NCI-H446 (cell line): ENCODE measurements around the gene DCLK2.

ENCODE experiments used
- DNase-seq, 2 experiments: peaks; one replicate each; lab custom pipeline; 2025; lab: John Stamatoyannopoulos, UW

The DCLK2 gene

GRCh38 chr4:150209140-150209829 lies 131.0 kb downstream of the DCLK2 start:
- DNase-seq = peak; percentile 21 to 51

DNA sequence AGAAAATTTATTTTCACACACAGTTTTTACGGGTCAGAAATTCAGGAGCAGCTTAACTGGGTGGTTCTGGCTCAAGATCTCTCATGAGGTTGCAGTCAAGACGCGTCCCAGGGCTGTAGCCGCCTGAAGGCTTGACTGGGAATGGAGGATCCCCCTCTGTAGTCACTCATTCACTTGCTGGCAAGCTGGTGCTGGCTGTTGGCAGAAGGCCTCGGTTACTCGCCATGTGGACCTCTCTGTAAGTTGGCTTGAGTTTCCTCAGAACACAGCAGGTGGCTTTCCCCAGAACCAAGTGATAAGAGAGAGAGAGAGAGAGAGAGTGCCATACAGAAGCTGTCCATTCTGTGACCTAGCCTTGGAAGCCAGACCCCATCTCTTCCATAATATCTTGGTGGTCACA lies 132.8 kb downstream of the DCLK2 start:
- peak; percentile 80 to 93 for DNase-seq

GRCh38 chr4:150211799-150212445 lies 133.7 kb downstream of the DCLK2 start:
- no peak for DNase-seq

DNA sequence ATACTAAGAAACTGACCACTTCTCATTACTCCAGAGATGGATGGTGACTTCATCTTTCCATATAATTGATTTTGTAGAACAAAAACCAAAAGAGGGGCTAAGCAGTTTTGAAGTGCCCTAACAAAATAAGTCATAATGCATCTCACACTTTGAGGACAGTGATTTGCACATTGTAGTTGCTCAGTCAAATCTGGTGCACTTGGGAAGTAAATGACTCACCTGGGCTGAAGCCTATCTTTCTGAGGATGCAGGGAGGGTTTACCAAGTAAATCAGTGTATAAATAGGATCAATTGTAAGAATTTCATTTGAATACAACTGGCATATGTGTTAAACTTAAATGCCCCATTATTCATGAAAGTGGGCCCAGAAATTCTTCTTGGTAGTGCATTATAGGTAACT lies 134.2 kb downstream of the DCLK2 start:
- no peak for DNase-seq

- DNase-seq = no peak
These were observed 134.7 kb downstream of the DCLK2 start for GRCh38 chr4:150212927-150213326.

DNA sequence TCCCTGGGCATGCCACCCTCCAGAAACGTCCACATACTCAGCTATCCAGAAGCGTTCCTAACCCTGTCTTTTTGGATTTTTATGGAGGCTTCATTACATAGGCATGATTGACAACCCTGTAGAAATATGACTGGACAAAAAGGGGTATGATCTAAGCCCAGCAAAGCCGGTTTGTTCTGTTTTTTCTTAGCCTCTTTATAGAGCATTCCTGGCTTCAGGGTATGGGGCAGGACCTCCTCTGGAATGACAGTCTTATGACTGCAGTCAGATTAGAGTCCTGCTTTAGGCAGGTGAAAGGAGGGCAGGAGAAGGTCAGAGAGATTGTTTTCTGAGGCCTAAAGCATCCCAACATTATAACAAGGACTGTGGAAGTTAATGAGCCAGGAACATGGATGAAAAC lies 137.4 kb downstream of the DCLK2 start:
- DNase-seq = no peak

DNA sequence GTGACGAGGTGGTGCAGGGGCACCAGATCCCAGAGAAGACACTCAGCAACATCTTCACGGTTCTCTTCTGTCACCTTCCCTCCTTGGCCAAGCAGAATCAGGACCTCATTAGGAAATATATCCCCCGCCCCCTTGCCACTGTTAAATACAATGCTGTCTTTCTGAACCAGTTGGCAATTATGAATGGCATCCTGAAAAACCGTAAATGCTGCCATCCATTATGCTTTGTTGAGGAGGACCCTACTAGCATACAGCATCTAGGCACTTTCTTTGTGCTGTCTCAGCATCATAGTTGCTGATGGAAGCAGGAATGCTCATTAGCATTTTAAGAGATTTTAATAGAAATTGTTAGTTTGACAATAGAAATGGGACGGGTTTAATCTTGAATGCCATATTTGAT lies 138.5 kb downstream of the DCLK2 start:
- DNase-seq = no peak

GRCh38 chr4:150217192-150217591 lies 138.9 kb downstream of the DCLK2 start:
- peak in 1 of 2 experiments; percentile 39 for DNase-seq

GRCh38 chr4:150217808-150218207 lies 139.6 kb downstream of the DCLK2 start:
- DNase-seq = no peak

DNA sequence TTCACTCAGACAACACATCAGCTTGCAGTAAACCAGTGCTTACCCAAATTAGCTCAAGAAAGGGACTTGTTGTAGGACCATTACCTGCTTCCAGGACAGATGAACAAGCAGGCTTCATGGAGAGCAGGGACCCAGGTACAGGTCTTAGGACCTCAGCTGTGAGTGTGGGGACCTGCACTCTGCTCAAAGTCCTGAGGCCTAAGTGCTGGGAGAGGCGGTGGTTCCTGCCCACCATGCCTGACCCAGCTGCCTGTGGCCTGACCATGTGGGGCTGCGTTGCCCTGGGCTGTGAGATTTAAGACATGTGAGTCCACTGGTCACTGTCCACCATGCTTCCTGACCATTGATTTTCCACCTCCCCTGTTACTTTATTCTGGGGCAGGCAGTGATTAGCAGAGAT lies 140.2 kb downstream of the DCLK2 start:
- DNase-seq = no peak

DNA sequence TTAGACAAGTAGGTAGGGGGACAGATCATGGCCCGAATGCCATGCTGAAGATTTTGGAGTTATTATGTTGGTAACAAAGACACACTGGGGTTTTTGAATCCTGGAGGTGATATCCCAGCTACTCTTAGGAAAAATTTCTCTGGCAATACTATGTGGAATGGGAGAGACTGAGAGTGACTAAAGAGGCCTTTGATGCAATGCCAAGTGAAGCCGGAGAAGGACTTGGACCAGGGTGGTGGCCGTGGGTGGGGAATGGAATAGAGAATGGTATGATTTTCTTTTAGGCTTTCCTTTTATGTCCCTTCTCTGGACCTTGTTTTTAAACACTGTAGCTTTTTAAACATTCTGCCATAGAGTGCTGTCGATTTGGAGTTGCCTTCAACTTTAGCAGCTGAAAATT lies 141.6 kb downstream of the DCLK2 start:
- DNase-seq = peak in 1 of 2 experiments; percentile 12

DNA sequence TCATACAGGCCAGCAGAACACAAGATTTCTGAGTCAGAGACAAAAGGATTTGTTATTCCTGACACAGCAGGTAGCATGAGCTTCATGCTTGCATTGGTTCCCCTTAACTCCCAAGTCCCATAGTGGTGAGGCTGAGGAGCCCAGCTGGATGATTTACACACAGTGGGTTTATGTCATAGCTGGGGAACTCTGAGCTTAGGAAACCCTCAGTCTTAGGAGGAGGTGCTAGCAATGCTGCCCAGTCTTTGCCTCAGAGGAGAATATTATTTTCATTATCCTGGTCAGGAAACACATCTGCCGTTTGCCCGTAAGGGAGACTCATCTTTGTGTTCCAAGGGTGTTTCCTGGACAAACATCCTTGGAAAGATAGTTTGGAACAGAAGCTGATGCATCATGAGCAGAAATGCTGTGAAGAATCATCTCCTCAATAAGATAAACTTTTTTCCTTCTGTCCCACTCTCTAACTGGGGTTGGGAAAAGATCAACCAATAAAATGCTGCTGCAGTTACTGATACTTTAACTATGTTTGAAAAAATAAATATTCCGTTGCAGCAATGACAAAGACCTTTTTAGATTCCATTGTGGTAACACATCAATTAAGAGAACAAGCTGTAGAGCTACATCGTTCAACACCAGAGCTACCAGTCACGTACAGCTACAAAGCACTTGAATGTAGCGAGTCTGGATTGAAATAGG lies 146.8 kb downstream of the DCLK2 start:
- DNase-seq = no peak

GRCh38 chr4:150229520-150229919 lies 151.3 kb downstream of the DCLK2 start:
- DNase-seq = peak; percentile 66 to 69

DNA sequence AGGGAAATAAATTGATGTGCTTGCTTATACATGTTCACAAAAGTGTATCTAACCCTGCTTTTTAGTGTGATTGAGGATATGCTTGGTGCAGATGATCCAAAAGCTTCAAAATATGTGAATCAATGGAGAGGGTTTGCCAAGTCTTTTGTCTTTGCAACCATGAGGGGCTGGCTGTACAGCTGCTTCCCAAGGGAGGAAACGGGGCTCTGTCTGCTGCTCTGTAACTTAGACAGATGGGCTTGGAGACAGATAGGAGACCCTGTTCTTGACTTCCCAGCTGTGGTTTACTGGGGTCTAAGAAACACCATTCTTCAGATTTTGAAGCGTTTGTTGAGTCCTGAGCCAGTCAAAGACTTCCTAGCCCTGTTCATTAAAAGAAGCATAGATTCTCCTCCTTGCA lies 152.3 kb downstream of the DCLK2 start:
- peak; percentile 33 to 81 for DNase-seq

DNA sequence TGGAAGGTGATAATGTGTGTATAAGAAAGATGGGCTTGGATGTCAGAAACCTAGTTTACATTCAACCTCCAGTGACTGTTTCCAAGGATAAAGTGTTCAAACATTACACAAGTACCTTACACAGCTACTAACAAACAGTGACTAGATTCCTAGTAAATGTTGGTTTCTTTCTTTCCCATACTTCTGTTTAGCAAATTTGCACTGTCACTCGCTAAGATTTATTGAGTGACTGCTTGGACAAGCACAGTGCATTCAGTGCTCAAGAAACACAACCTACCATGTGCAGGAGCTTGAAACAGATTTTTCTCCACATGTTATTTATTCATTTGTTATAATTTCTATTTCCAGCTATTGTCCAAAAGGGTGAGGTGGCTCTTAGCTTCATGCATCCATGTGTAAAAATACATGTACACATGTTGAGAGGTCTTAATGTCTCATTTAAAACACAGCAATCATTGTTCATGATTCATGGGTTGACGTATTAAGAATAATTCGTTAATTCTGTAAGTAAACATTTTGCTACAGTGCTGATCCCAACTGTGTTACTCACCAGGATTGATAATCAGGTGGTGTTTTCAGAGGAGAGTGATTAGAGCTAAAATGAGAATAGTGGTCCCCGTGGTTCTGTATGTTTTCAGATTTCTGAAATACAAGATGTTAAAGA lies 153.0 kb downstream of the DCLK2 start:
- peak in 1 of 2 experiments; percentile 11 for DNase-seq

- DNase-seq = peak in 1 of 2 experiments; percentile 14
These were observed 153.8 kb downstream of the DCLK2 start for GRCh38 chr4:150232029-150232428.

GRCh38 chr4:150234246-150234645 lies 156.0 kb downstream of the DCLK2 start:
- DNase-seq = no peak

- no peak for DNase-seq
These were observed 157.1 kb downstream of the DCLK2 start for GRCh38 chr4:150235317-150235716.

DNA sequence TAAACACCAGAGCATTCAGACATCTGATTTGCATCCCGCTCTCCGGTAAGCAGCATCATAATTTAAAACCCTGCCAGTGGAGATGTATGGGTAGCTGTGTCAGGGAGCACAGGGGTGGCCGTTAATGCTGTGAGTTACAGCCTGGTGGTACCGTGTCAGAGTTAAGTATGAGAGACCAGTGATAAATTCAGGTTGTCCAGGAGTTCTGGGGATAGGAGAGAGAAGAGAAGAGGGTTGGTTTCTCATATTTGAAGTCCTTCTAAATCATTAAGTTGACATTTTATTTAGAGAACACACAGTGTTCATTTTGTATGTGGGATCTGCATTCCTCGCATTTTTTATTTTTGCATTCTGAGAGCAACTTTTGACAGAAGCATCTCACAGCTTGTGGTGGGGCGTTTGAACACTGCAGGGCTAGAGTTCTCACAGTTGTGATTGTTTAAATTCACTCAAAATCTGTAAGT lies 157.6 kb downstream of the DCLK2 start:
- DNase-seq = no peak

GRCh38 chr4:150236626-150237025 lies 158.4 kb downstream of the DCLK2 start:
- no peak for DNase-seq

GRCh38 chr4:150237110-150237872 lies 159.0 kb downstream of the DCLK2 start:
- no peak for DNase-seq

GRCh38 chr4:150238591-150238990 lies 160.3 kb downstream of the DCLK2 start:
- no peak for DNase-seq
